ENCODE results near the gene STIP1. TPM values are rescaled to one million over a fixed set of nuclear protein-coding genes. Genes with fewer than 3 reads are reported as not detected.

STIP1 gene
- total and polyA plus RNA-seq, 10 of the 15 experiments (the other 5 are each of a cell fraction or from before 2014, with no cell fraction given) = 25.2 to 291 (median 191) TPM

GRCh38 chr11:64251016-64251752, 65.2 kb downstream of the STIP1 start, which contains the start of gene PLCB3 (continued):
- TF ChIP-seq ZBTB4 (CRISPR knock-in tag; IDR thresholded peaks at IDR 0.05) (no peak), ZNF207 (IDR thresholded peaks at IDR 0.05; ENCODE audit: borderline replicate concordance) (no peak), CTCF (IDR thresholded peaks at IDR 0.05 in 2 of 3, conservative IDR thresholded peaks at IDR 0.05 in 1 of 3; ENCODE audit: control insufficient read depth in 2 of 3, extremely low read depth in 1 of 3, insufficient read depth in 1 of 3, low read depth in 3 of 3, low read length in 3 of 3) (peak; percentile 59 to 71 (median 70)), BCL11A (IDR thresholded peaks at IDR 0.05; ENCODE audit: low read depth, low read length) (no peak), SMAD5 (IDR thresholded peaks at IDR 0.05; ENCODE audit: low read depth) (no peak), RELB (IDR thresholded peaks at IDR 0.05; ENCODE audit: low read depth) (no peak), ZBTB40 (IDR thresholded peaks at IDR 0.05; ENCODE audit: borderline replicate concordance) (no peak), CBX3 (IDR thresholded peaks at IDR 0.05; ENCODE audit: borderline replicate concordance, low read depth) (no peak), NR2C2 (IDR thresholded peaks at IDR 0.05; ENCODE audit: borderline replicate concordance, control insufficient read depth, insufficient read length, low read depth) (no peak), RFX5 (IDR thresholded peaks at IDR 0.05; ENCODE audit: low read depth, low read length) (no peak), PML (IDR thresholded peaks at IDR 0.05; ENCODE audit: low read length) (no peak), POLR2AphosphoS2 (IDR thresholded peaks at IDR 0.05; ENCODE audit: low read depth, low read length) (no peak), YY1 (IDR thresholded peaks at IDR 0.05; ENCODE audit: low read depth, low read length) (peak; percentile 60; the same call in 1 of the 2 replicates), NRF1 (conservative IDR thresholded peaks at IDR 0.05; ENCODE audit: low read depth, low read length) (no peak), MTA2 (IDR thresholded peaks at IDR 0.05; ENCODE audit: low read depth) (no peak), NFYB (IDR thresholded peaks at IDR 0.05; ENCODE audit: insufficient read depth, low read depth, low read length) (no peak), CBFB (IDR thresholded peaks at IDR 0.05; ENCODE audit: low read depth) (no peak)

Measured in GM12878 (cell line).